Panc1 (cell line): ENCODE results near the gene OVOL2. TPM values are rescaled to one million over a fixed set of nuclear protein-coding genes. Genes with fewer than 3 reads are reported as not detected.

Experiments used
- ATAC-seq: fragments of 200-7000 bp; cut with Tn5 transposase; 2 replicates; pipeline ENCODE4 v1.9.1; 2020; ENCODE audit warnings: mild to moderate bottlenecking, moderate library complexity
- BruUV-seq: library from RNA; stranded (reverse); fragments of 400-500 nt; replicated peaks from 2 replicates; lab custom pipeline; 2021; lab: Mats Ljungman, UMichigan
- CTCF ChIA-PET: fragments of 300-600 bp; sonication (Branson Sonifier 250); formaldehyde crosslinking; loops from one replicate; lab custom pipeline; 2022; ENCODE audit warnings: antibody characterized with exemption; lab: Charles Lee
- POLR2A ChIA-PET: fragments of 300-600 bp; sonication (Branson Sonifier 250); formaldehyde crosslinking; loops from one replicate; lab custom pipeline; 2022; ENCODE audit warnings: antibody characterized with exemption; lab: Charles Lee
- DNase-seq: peaks from one replicate; pipeline ENCODE4 v3.0.0-alpha.2; 2010; ENCODE audit warnings: low read depth, low spot score
- H3K27ac ChIP-seq: 2 replicates; pipeline ENCODE4 v1.5.1; 2011; ENCODE audit warnings: mild to moderate bottlenecking, low read length, inconsistent platforms
- H3K27me3 ChIP-seq: fragments of 200-500 bp; sonication (Bioruptor generic); 2 replicates; pipeline ENCODE4 v1.6.0; 2014; ENCODE audit warnings: low read length, inconsistent platforms; ENCODE audit not compliant: control insufficient read depth, insufficient read depth
- H3K36me3 ChIP-seq: fragments of 200-500 bp; sonication (Bioruptor generic); 2 replicates; pipeline ENCODE4 v1.5.1; 2014; ENCODE audit warnings: inconsistent platforms, mild to moderate bottlenecking, low read length, moderate library complexity; ENCODE audit not compliant: control insufficient read depth, insufficient read depth
- H3K4me1 ChIP-seq: 2 replicates; pipeline ENCODE4 v1.5.1; 2011; ENCODE audit warnings: inconsistent platforms, mild to moderate bottlenecking, low read length, moderate library complexity; ENCODE audit not compliant: control insufficient read depth, insufficient read depth
- H3K4me3 ChIP-seq, 2 experiments: 2 replicates each; pipeline ENCODE4 v1.5.1; 2011 to 2012; ENCODE audit warnings: low read depth in 2 of 2, low read length in 2 of 2, mild to moderate bottlenecking in 2 of 2, inconsistent platforms in 1 of 2, moderate library complexity in 1 of 2
- H3K9me3 ChIP-seq: fragments of 200-500 bp; sonication (Bioruptor generic); 2 replicates; pipeline ENCODE4 v1.5.1; 2014; ENCODE audit warnings: low read depth, mild to moderate bottlenecking, inconsistent platforms, low read length, moderate library complexity; ENCODE audit not compliant: control insufficient read depth, insufficient read depth
- CTCF ChIP-seq: fragments of 450-650 bp; IDR thresholded peaks from 2 replicates; pipeline ENCODE4 v1.5.1; 2017; ENCODE audit warnings: mild to moderate bottlenecking
- POLR2AphosphoS5 ChIP-seq: IDR thresholded peaks from 2 replicates; pipeline ENCODE4 v1.6.1; 2012; ENCODE audit warnings: mild to moderate bottlenecking, low read depth, low read length, moderate library complexity
- SIN3A ChIP-seq: IDR thresholded peaks from 2 replicates; pipeline ENCODE4 v1.6.1; 2012; ENCODE audit warnings: low read depth, mild to moderate bottlenecking, low read length, moderate library complexity, borderline replicate concordance; ENCODE audit not compliant: insufficient read depth
- TCF7L2 ChIP-seq: IDR thresholded peaks from 2 replicates; pipeline ENCODE4 v1.6.1; 2011; ENCODE audit warnings: mild to moderate bottlenecking, low read depth, low read length, inconsistent platforms
- in situ Hi-C: cut with HindIII; loops from 2 replicates; pipeline ENCODE4 v1.10.0; 2016; ENCODE audit warnings: low sequenced_read_pairs, low pct_unique_long_range_greater_than_20kb
- intact Hi-C: fragments of 100-400 bp; cut with micrococcal nuclease; formaldehyde crosslinking; loops from one replicate; pipeline ENCODE4 v1.10.0; 2022; ENCODE audit not compliant: unreplicated experiment
- total RNA-seq: library from RNA; stranded (reverse); gene quantifications from one replicate; pipeline ENCODE4 v1.2.1, GENCODE V29; 2021; ENCODE audit not compliant: unreplicated experiment
- TF ChIP-seq, protein P1 (sequence below), 2 experiments: IDR thresholded peaks; 2 replicates each; pipeline ENCODE4 v1.6.1; 2011 to 2012; ENCODE audit warnings: low read depth in 2 of 2, control low read depth in 1 of 2, low read length in 1 of 2, mild to moderate bottlenecking in 1 of 2, moderate library complexity in 1 of 2; ENCODE audit not compliant: insufficient read depth in 1 of 2

Gene OVOL2
- total RNA-seq, 1 experiment from 2014 or later, result 0.77 TPM

DNA sequence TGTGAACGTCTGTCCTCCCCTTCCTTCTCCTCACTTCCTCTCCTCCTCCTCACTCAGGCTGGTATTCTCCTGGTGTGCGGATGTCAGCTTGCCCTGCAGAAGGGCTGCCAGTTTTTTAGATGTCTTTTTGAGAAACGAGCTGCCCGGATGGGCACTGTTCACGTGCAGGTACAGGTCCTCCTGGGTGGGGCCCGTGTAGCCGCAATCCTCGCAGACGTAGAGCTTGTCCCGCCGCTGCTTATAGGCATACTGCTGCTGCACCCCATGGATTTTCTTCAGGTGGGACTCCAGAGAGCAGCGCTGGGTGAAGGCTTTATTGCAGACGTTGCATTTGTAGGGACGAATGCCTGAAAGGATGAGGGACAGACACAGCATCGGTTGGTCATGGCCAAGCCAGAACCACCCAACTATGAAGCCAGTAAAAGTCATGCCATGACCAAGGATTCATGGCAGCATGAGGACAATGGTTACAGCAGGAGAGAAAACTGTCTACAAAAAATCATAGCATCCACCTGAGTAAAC, 33.0 kb downstream of the OVOL2 start:
- Histone ChIP-seq H3K27ac (no peak overlapping the region), H3K27me3 (no peaks in the 10 kb centered on the region), H3K9me3 (no peaks in the 10 kb centered on the region), H3K36me3 (no peaks in the 10 kb centered on the region), H3K4me3 (no peak overlapping the region), H3K4me1 (no peaks in the 10 kb centered on the region)
- TF ChIP-seq, protein P1, sequence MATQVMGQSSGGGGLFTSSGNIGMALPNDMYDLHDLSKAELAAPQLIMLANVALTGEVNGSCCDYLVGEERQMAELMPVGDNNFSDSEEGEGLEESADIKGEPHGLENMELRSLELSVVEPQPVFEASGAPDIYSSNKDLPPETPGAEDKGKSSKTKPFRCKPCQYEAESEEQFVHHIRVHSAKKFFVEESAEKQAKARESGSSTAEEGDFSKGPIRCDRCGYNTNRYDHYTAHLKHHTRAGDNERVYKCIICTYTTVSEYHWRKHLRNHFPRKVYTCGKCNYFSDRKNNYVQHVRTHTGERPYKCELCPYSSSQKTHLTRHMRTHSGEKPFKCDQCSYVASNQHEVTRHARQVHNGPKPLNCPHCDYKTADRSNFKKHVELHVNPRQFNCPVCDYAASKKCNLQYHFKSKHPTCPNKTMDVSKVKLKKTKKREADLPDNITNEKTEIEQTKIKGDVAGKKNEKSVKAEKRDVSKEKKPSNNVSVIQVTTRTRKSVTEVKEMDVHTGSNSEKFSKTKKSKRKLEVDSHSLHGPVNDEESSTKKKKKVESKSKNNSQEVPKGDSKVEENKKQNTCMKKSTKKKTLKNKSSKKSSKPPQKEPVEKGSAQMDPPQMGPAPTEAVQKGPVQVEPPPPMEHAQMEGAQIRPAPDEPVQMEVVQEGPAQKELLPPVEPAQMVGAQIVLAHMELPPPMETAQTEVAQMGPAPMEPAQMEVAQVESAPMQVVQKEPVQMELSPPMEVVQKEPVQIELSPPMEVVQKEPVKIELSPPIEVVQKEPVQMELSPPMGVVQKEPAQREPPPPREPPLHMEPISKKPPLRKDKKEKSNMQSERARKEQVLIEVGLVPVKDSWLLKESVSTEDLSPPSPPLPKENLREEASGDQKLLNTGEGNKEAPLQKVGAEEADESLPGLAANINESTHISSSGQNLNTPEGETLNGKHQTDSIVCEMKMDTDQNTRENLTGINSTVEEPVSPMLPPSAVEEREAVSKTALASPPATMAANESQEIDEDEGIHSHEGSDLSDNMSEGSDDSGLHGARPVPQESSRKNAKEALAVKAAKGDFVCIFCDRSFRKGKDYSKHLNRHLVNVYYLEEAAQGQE (IDR thresholded peaks at IDR 0.05; ENCODE audit: insufficient read depth in 1 of 2, low read depth in 2 of 2, low read length in 1 of 2), result no peak
- no peak for TF ChIP-seq SIN3A
- TF ChIP-seq POLR2AphosphoS5, result no peak
- no peak for TF ChIP-seq CTCF
- TF ChIP-seq TCF7L2, result no peak
- BruUV-seq, result no TSS peak
- CTCF ChIA-PET, result no interaction called here
- in situ Hi-C loops (no loop called here), intact Hi-C loops (no loop called here)
- POLR2A ChIA-PET, result interaction anchor here (0.5 kb wide), 1 partner anchor 16 kb away, joined by 5 read pairs; no protein-coding TSS in a partner anchor
- no peak for ATAC-seq
- no peak for DNase-seq

DNA sequence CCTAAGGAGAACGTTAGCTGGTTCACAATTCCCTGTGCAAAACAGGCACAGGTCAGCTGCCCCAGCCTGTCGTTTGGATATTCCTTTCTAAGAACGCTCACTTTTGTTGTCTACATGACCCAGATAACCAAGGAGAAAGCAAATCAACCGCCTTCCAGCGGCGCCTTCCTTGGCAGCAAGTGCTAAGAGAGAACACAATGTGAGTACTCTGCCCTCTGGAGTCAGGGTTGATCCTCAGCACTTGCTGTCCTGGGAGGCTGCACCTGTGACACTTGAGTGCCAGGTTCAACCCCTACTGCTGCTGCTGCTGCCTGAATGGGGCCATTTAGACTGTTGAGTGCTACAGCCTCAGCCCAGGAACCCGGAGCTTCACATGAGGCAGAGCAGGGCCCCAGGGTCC, 36.8 kb downstream of the OVOL2 start:
- TF ChIP-seq CTCF, result no peak
- no peak for TF ChIP-seq TCF7L2
- TF ChIP-seq SIN3A, result no peak
- no peak for TF ChIP-seq POLR2AphosphoS5
- TF ChIP-seq, protein P1 (IDR thresholded peaks at IDR 0.05; ENCODE audit: insufficient read depth in 1 of 2, low read depth in 2 of 2, low read length in 1 of 2), result no peak
- no TSS peak for BruUV-seq
- no peaks in the 10 kb centered on the region for H3K9me3 ChIP-seq
- intact Hi-C loops (no loop called here), in situ Hi-C loops (no loop called here)
- no peak for ATAC-seq
- H3K4me3 ChIP-seq, result no peak overlapping the region
- H3K4me1 ChIP-seq, result no peaks in the 10 kb centered on the region
- no peaks in the 10 kb centered on the region for H3K36me3 ChIP-seq
- no peaks in the 10 kb centered on the region for H3K27me3 ChIP-seq
- DNase-seq, result no peak
- H3K27ac ChIP-seq, result no peak overlapping the region
- POLR2A ChIA-PET, result no interaction called here
- CTCF ChIA-PET, result no interaction called here
